Adrenal gland (tissue), 5 donors: Measurements from ENCODE around the gene VWF.

Source experiments
- CTCF ChIP-seq, 6 experiments: fragments of 450-650 bp in 4 of 6; fragments of 200-600 bp in 2 of 6; sonication (generic) in 1 of 6; IDR thresholded peaks; 1 replicate in 5 of 6; 2 replicates in 1 of 6; pipeline versions ENCODE4 v1.5.1 to v1.8.0; 2016 to 2021; ENCODE audit warnings: antibody characterized with exemption in 6 of 6, mild to moderate bottlenecking in 2 of 6, moderate library complexity in 1 of 6
- POLR2A ChIP-seq, 2 donors: fragments of 450-650 bp; IDR thresholded peaks; one replicate each; pipeline ENCODE4 v1.6.1; 2017; ENCODE audit warnings: antibody characterized with exemption in 2 of 2, mild to moderate bottlenecking in 2 of 2, moderate library complexity in 1 of 2
- donor health status: DM: no; HTN: no; CAD: no.

- TF ChIP-seq POLR2A (IDR thresholded peaks at IDR 0.05): no peak
- TF ChIP-seq CTCF (IDR thresholded peaks at IDR 0.05): no peak
Measured at GRCh38 chr12:5913387-5913786, 211.1 kb downstream of the VWF start.
